Neural cell (in vitro differentiated cells): ENCODE measurements around the gene RNF145. TPM values are rescaled to one million over a fixed set of nuclear protein-coding genes. Genes with fewer than 3 reads are reported as not detected.

ENCODE experiments used
- H2AFZ ChIP-seq: fragments of 200-600, 300-800 bp; sonication (generic), shearing (Covaris generic); 2 replicates; pipeline ENCODE4 v1.6.0; 2014; ENCODE audit warnings: low read depth, mild to moderate bottlenecking, antibody characterized with exemption, low read length, moderate library complexity
- H3F3A ChIP-seq: fragments of 200-600 bp; shearing (Covaris generic); 2 replicates; pipeline ENCODE4 v1.6.1; 2016; ENCODE audit warnings: mild to moderate bottlenecking, moderate library complexity, mixed read lengths, antibody characterized with exemption, low read length; ENCODE audit not compliant: insufficient read depth, poor library complexity, severe bottlenecking
- H3K27ac ChIP-seq: fragments of 200-600, 300-800 bp; sonication (generic), shearing (Covaris generic); 2 replicates; pipeline ENCODE4 v1.5.1; 2014; ENCODE audit warnings: mild to moderate bottlenecking, low read length, moderate library complexity
- H3K27me3 ChIP-seq: fragments of 300-800, 200-600 bp; sonication (generic), shearing (Covaris generic); 2 replicates; pipeline ENCODE4 v1.6.0; 2014; ENCODE audit warnings: mild to moderate bottlenecking, low read depth, low read length, moderate library complexity; ENCODE audit not compliant: insufficient read depth
- H3K36me3 ChIP-seq: fragments of 300-800, 200-600 bp; sonication (generic), shearing (Covaris generic); 2 replicates; pipeline ENCODE4 v1.5.1; 2014; ENCODE audit warnings: mild to moderate bottlenecking, antibody characterized with exemption, low read length, moderate library complexity; ENCODE audit not compliant: insufficient read depth
- H3K4me2 ChIP-seq: fragments of 300-800, 200-600 bp; sonication (generic), shearing (Covaris generic); 2 replicates; pipeline ENCODE4 v1.6.0; 2014; ENCODE audit warnings: mild to moderate bottlenecking, low read length
- H3K4me3 ChIP-seq: fragments of 300-800, 200-600 bp; sonication (generic), shearing (Covaris generic); 2 replicates; pipeline ENCODE4 v1.5.1; 2014; ENCODE audit warnings: mild to moderate bottlenecking, low read length, moderate library complexity
- H3K79me2 ChIP-seq: fragments of 200-600 bp; shearing (Covaris generic); replicated peaks from 2 replicates; pipeline ENCODE4 v1.6.0; 2014; ENCODE audit warnings: mild to moderate bottlenecking, low read length, moderate library complexity; ENCODE audit not compliant: insufficient read depth
- H3K9ac ChIP-seq: fragments of 300-800, 200-600 bp; sonication (generic), shearing (Covaris generic); 2 replicates; pipeline ENCODE4 v1.6.1; 2016; ENCODE audit warnings: mild to moderate bottlenecking, low read length, mixed read lengths
- H3K9me2 ChIP-seq: fragments of 200-600 bp; shearing (Covaris generic); 2 replicates; pipeline ENCODE4 v1.6.1; 2016; ENCODE audit warnings: mild to moderate bottlenecking, low read length, mixed read lengths; ENCODE audit not compliant: insufficient read depth
- H3K9me3 ChIP-seq: fragments of 200-600, 300-800 bp; sonication (generic), shearing (Covaris generic); 2 replicates; pipeline ENCODE4 v1.6.1; 2016; ENCODE audit warnings: mild to moderate bottlenecking, mixed run types, low read length, moderate library complexity, mixed read lengths
- H4K20me1 ChIP-seq: fragments of 200-600 bp; shearing (Covaris generic); 2 replicates; pipeline ENCODE4 v1.6.1; 2016; ENCODE audit warnings: mild to moderate bottlenecking, mixed run types; ENCODE audit not compliant: insufficient read depth
- CTCF ChIP-seq: fragments of 450-650 bp; IDR thresholded peaks from 2 replicates; pipeline ENCODE4 v1.5.1; 2014; ENCODE audit warnings: antibody characterized with exemption, mild to moderate bottlenecking, moderate library complexity; ENCODE audit not compliant: poor library complexity, severe bottlenecking
- EP300 ChIP-seq: fragments of 450-650 bp; conservative IDR thresholded peaks from 2 replicates; pipeline ENCODE4 v1.6.1; 2014; ENCODE audit warnings: antibody characterized with exemption, mild to moderate bottlenecking, moderate library complexity; ENCODE audit not compliant: poor library complexity, severe bottlenecking
- EZH2 ChIP-seq: fragments of 200-600, 300-800 bp; shearing (Covaris generic), sonication (generic); IDR thresholded peaks from 2 replicates; pipeline ENCODE4 v1.6.1; 2014; ENCODE audit warnings: antibody characterized with exemption, low read length, borderline replicate concordance, mild to moderate bottlenecking; ENCODE audit not compliant: insufficient read depth, poor library complexity, severe bottlenecking
- MXI1 ChIP-seq: fragments of 450-650 bp; conservative IDR thresholded peaks from 2 replicates; pipeline ENCODE4 v1.6.1; 2014; ENCODE audit warnings: antibody characterized with exemption, mild to moderate bottlenecking; ENCODE audit not compliant: poor library complexity, severe bottlenecking
- POLR2AphosphoS5 ChIP-seq: IDR thresholded peaks from 2 replicates; pipeline ENCODE4 v1.6.1; 2012
- RAD21 ChIP-seq: fragments of 450-650 bp; conservative IDR thresholded peaks from 2 replicates; pipeline ENCODE4 v1.6.1; 2014; ENCODE audit warnings: antibody characterized with exemption, mild to moderate bottlenecking, moderate library complexity
- REST ChIP-seq: IDR thresholded peaks from 2 replicates; pipeline ENCODE4 v1.6.1; 2012; ENCODE audit warnings: borderline replicate concordance
- SMC3 ChIP-seq: fragments of 450-650 bp; conservative IDR thresholded peaks from 2 replicates; pipeline ENCODE4 v1.6.1; 2014; ENCODE audit warnings: antibody characterized with exemption, mild to moderate bottlenecking, moderate library complexity; ENCODE audit not compliant: poor library complexity
- TAF1 ChIP-seq: IDR thresholded peaks from 2 replicates; pipeline ENCODE4 v1.6.1; 2012; ENCODE audit warnings: low read depth
- polyA plus RNA-seq: library from polyadenylated mRNA; depleted of rRNA; stranded (reverse); fragments of >200 nt; gene quantifications from 2 replicates; pipeline ENCODE4 v1.2.3, GENCODE V29; 2014

The RNF145 gene
- polyA plus RNA-seq, 1 donor from 2014 or later = 52.4 TPM

- TF ChIP-seq TAF1 (no peak), MXI1 (no peak)
- Histone ChIP-seq H3K36me3 (peaks cover 3% of the 10 kb centered on the region), H3K9me2 (no peaks in the 10 kb centered on the region), H3K4me2 (no peak overlapping the region), H3K4me3 (no peak overlapping the region), H3K79me2 (peaks cover 2% of the 10 kb centered on the region), H4K20me1 (no peaks in the 10 kb centered on the region), H2AFZ (no peak overlapping the region), H3K27ac (no peak overlapping the region), H3K9me3 (no peaks in the 10 kb centered on the region), H3K9ac (no peak overlapping the region), H3K27me3 (no peaks in the 10 kb centered on the region), H3F3A (no peaks in the 10 kb centered on the region)
These were observed 28.2 kb downstream of the RNF145 start for GRCh38 chr5:159181152-159181551.

DNA sequence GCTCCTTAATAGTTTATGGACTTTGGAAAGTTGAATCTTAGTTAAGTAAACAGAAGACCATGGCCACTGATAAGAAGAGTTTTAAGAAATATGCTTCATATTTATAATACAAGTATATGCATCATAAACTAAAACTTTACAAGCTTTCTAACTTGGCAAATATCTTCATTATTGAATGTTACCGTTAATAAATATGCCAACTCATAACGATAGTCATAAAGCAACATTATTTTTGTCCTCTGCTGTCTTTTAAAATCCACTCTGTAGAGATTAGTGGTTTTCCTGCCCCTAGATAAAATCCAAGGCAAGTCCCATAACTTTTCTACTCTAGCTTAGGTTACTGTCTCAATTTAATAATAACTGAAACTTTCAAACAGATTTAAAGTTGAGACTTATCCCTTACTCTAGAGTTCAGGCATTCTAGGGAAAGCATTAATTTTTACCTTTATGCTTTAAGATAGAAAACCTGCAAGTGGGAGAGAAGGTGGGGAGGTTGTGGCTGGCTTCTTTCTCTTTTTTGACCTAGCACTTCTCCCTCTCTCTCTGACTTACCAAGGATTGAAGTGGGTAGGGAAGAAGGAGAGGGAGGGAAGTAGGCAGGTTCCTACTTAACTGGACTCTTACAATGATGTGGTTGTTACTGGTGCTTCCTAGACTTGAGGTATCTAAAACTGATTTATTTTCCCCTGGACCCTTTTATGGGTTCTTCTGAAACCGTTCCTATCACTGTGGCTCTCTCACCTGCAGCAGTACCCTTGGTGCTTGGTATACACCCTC is 29.6 kb downstream of the RNF145 start:
- Histone ChIP-seq H3K36me3 (peaks cover 5% of the 10 kb centered on the region), H3K27ac (no peak overlapping the region), H4K20me1 (no peaks in the 10 kb centered on the region), H3K9ac (no peak overlapping the region), H3K4me2 (no peak overlapping the region), H3K9me3 (no peaks in the 10 kb centered on the region), H3K9me2 (no peaks in the 10 kb centered on the region), H3K27me3 (no peaks in the 10 kb centered on the region), H3K79me2 (peaks cover 2% of the 10 kb centered on the region), H3F3A (no peaks in the 10 kb centered on the region), H2AFZ (no peak overlapping the region), H3K4me3 (no peak overlapping the region)
- no peak for TF ChIP-seq EZH2
- no peak for TF ChIP-seq EP300
- no peak for TF ChIP-seq TAF1
- no peak for TF ChIP-seq MXI1
- no peak for TF ChIP-seq SMC3
- TF ChIP-seq RAD21 = no peak
- TF ChIP-seq CTCF = no peak
- no peak for TF ChIP-seq REST
- TF ChIP-seq POLR2AphosphoS5 = no peak
